BJ (cell line): ENCODE measurements around the gene DGKD. TPM values are rescaled to one million over a fixed set of nuclear protein-coding genes. Genes with fewer than 3 reads are reported as not detected.

Source experiments
- CTCF ChIA-PET: fragments of 350-600 bp; formaldehyde crosslinking; extraction: SDS; loops from one replicate; lab custom pipeline; 2021; ENCODE audit warnings: antibody characterized with exemption, inconsistent platforms; lab: Yijun Ruan, JAX
- POLR2A ChIA-PET: fragments of 300-600 bp; sonication (Branson Sonifier 250); formaldehyde crosslinking; extraction: SDS; loops from one replicate; lab custom pipeline; 2021; ENCODE audit warnings: antibody characterized with exemption; lab: Charles Lee
- DNase-seq: peaks from one replicate; pipeline ENCODE4 v3.0.0-alpha.2; 2011; ENCODE audit warnings: low read depth
- H3K27me3 ChIP-seq: 2 replicates; pipeline ENCODE4 v1.6.0; 2011; ENCODE audit warnings: low read length; ENCODE audit not compliant: control insufficient read depth, insufficient read depth
- H3K36me3 ChIP-seq: 2 replicates; pipeline ENCODE4 v1.5.1; 2011; ENCODE audit warnings: low read length; ENCODE audit not compliant: control insufficient read depth, insufficient read depth
- H3K4me3 ChIP-seq: 2 replicates; pipeline ENCODE4 v1.5.1; 2011; ENCODE audit warnings: low read depth, mild to moderate bottlenecking, control low read depth, low read length
- polyA plus RNA-seq: library from polyadenylated mRNA; depleted of rRNA; stranded (reverse); fragments of >200 nt; gene quantifications from 2 replicates; pipeline ENCODE4 v1.2.3, GENCODE V29; 2011
- TF ChIP-seq, protein P1 (sequence below): IDR thresholded peaks from 2 replicates; pipeline ENCODE4 v1.5.1; 2011; ENCODE audit warnings: low read depth, mild to moderate bottlenecking, control low read depth, inconsistent platforms, low read length, moderate library complexity; ENCODE audit not compliant: insufficient read depth

The DGKD gene
- polyA plus RNA-seq, 1 experiment, result 8.5 TPM

GRCh38 chr2:233408366-233409285, 54.3 kb downstream of the DGKD start:
- no peak for DNase-seq
- Histone ChIP-seq H3K4me3 (no peak overlapping the region), H3K27me3 (no peaks in the 10 kb centered on the region), H3K36me3 (no peaks in the 10 kb centered on the region)
- POLR2A ChIA-PET, result no interaction called here
- CTCF ChIA-PET, result interaction anchor here (1.2 kb wide), 1 partner anchor 35 kb away, joined by 3 read pairs; no protein-coding TSS in a partner anchor
- TF ChIP-seq, protein P1, sequence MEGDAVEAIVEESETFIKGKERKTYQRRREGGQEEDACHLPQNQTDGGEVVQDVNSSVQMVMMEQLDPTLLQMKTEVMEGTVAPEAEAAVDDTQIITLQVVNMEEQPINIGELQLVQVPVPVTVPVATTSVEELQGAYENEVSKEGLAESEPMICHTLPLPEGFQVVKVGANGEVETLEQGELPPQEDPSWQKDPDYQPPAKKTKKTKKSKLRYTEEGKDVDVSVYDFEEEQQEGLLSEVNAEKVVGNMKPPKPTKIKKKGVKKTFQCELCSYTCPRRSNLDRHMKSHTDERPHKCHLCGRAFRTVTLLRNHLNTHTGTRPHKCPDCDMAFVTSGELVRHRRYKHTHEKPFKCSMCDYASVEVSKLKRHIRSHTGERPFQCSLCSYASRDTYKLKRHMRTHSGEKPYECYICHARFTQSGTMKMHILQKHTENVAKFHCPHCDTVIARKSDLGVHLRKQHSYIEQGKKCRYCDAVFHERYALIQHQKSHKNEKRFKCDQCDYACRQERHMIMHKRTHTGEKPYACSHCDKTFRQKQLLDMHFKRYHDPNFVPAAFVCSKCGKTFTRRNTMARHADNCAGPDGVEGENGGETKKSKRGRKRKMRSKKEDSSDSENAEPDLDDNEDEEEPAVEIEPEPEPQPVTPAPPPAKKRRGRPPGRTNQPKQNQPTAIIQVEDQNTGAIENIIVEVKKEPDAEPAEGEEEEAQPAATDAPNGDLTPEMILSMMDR, result no peak

- TF ChIP-seq, protein P1, result no peak
- H3K36me3 ChIP-seq, result no peaks in the 10 kb centered on the region
- no peaks in the 10 kb centered on the region for H3K27me3 ChIP-seq
- POLR2A ChIA-PET, result no interaction called here
- H3K4me3 ChIP-seq, result no peak overlapping the region
- CTCF ChIA-PET, result interaction anchor here (0.7 kb wide), 1 partner anchor 1309 kb away, joined by 3 read pairs; no protein-coding TSS in a partner anchor
- DNase-seq, result no peak
Measured at GRCh38 chr2:233409286-233409991, 55.1 kb downstream of the DGKD start.

DNA sequence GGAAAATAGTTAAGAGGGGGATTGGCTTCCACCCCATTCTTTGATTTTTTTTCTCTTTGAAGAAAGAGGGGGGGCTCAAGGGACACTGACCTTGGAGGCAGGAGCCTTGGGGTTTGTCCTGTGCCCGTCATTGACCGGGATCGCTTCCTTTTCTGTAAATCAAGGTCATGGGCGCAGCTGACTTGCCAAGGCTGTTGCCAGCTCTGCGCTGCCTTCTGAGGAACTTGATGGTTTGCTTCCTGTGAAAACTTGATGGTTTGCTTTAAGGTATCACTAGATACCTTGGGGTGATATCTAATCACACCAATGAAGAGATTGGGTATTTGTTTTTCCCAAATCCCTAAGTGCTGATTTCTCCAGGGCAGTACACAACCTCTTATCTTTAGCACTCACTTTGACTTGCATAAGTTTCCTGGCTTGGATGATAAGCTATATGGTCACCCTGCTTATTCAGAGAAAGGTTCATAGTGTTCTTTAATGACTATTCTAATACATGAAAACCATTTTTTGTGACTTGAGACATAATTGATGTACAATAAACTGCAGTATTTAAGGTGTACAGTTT, 56.0 kb downstream of the DGKD start:
- no peak for DNase-seq
- POLR2A ChIA-PET, result no interaction called here
- TF ChIP-seq, protein P1, result no peak
- H3K27me3 ChIP-seq, result no peaks in the 10 kb centered on the region
- no peak overlapping the region for H3K4me3 ChIP-seq
- CTCF ChIA-PET, result interaction anchor here (1.0 kb wide), 1 partner anchor 33 kb away, joined by 3 read pairs; no protein-coding TSS in a partner anchor
- H3K36me3 ChIP-seq, result no peaks in the 10 kb centered on the region

DNA sequence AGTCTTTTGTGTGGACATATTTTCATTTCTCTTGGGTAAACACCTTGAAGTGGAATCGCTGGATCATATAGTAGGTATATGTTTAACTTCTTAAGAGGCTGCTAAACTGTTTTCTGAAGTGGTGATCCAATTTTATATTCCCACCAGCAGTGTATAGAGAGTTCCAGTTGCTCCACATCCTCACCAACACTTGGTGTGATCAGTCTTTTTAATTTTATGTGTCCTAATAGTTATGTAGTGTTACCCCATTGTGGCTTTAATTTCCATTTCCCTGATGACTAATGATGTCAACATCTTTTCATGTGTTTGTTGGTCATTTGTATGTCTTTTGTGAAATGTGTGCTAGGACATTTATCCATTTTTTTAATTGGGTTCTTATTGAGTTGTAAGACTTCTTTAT, 56.9 kb downstream of the DGKD start:
- DNase-seq, result no peak
- CTCF ChIA-PET, result no interaction called here

More for the DNA sequence above, 56.9 kb downstream of the DGKD start:
- Histone ChIP-seq H3K36me3 (no peaks in the 10 kb centered on the region), H3K27me3 (no peaks in the 10 kb centered on the region), H3K4me3 (no peak overlapping the region)
- POLR2A ChIA-PET, result no interaction called here
- TF ChIP-seq, protein P1, result no peak
